EH (cell line): ENCODE measurements around the gene CD69.

Experiments used
- DNase-seq: peaks from one replicate; pipeline ENCODE4 v3.0.0-alpha.2; 2015; ENCODE audit warnings: low read depth

The CD69 gene

GRCh38 chr12:9760699-9761418, at the start of gene CD69:
CD69 (minus strand) TSS chr12:9760901; CDS start chr12:9760820, 81 bp downstream.
- DNase-seq, result no peak

GRCh38 chr12:9809866-9810265, 49.2 kb upstream of the CD69 start:
- no peak for DNase-seq

GRCh38 chr12:9809338-9809737, 48.6 kb upstream of the CD69 start:
- DNase-seq, result no peak

GRCh38 chr12:9808504-9808903, 47.8 kb upstream of the CD69 start:
- no peak for DNase-seq

- no peak for DNase-seq
These were observed 46.0 kb upstream of the CD69 start for GRCh38 chr12:9806714-9807113.

- no peak for DNase-seq
These were observed 45.2 kb upstream of the CD69 start for GRCh38 chr12:9805883-9806282.

GRCh38 chr12:9799961-9800360, 39.3 kb upstream of the CD69 start:
- DNase-seq, result no peak

- DNase-seq, result peak; percentile 7
These were observed 37.3 kb upstream of the CD69 start for GRCh38 chr12:9797722-9798619.

GRCh38 chr12:9796971-9797370, 36.3 kb upstream of the CD69 start:
- no peak for DNase-seq

GRCh38 chr12:9796346-9796745, 35.6 kb upstream of the CD69 start:
- DNase-seq, result no peak

GRCh38 chr12:9795945-9796344, 35.2 kb upstream of the CD69 start:
- DNase-seq, result no peak

GRCh38 chr12:9794484-9795093, 33.9 kb upstream of the CD69 start:
- no peak for DNase-seq

- no peak for DNase-seq
These were observed 33.2 kb upstream of the CD69 start for GRCh38 chr12:9793779-9794395.

GRCh38 chr12:9792961-9793617, 32.4 kb upstream of the CD69 start:
- peak; percentile 25 for DNase-seq

GRCh38 chr12:9792185-9792900, 31.6 kb upstream of the CD69 start:
- DNase-seq, result no peak

GRCh38 chr12:9786726-9787717, 26.3 kb upstream of the CD69 start:
- DNase-seq, result peak; percentile 1

GRCh38 chr12:9784816-9785215, 24.1 kb upstream of the CD69 start:
- DNase-seq, result no peak

- no peak for DNase-seq
These were observed 23.6 kb upstream of the CD69 start for GRCh38 chr12:9784326-9784725.

- DNase-seq, result no peak
These were observed 22.1 kb upstream of the CD69 start for GRCh38 chr12:9782547-9783382.
